Stomach (tissue), 4 donors: ENCODE measurements around the gene FLII.

Experiments used
- CTCF ChIP-seq, 7 experiments: fragments of 450-650 bp in 4 of 7; fragments of 200-600 bp in 3 of 7; sonication (generic) in 3 of 7; IDR thresholded peaks; one replicate each; pipeline ENCODE4 v1.5.1; 2016 to 2019; ENCODE audit warnings: antibody characterized with exemption in 7 of 7, control low read depth in 2 of 7, mild to moderate bottlenecking in 1 of 7
- POLR2AphosphoS5 ChIP-seq, 3 donors: sonication (generic); formaldehyde crosslinking; IDR thresholded peaks; one replicate each; pipeline ENCODE4 v1.6.1; 2016; ENCODE audit warnings: antibody characterized with exemption in 3 of 3

- no peak for TF ChIP-seq CTCF (IDR thresholded peaks at IDR 0.05)
- no peak for TF ChIP-seq POLR2AphosphoS5 (IDR thresholded peaks at IDR 0.05)
Measured at GRCh38 chr17:18218756-18219415, 39.7 kb downstream of the FLII start.
